ENCODE measurements around the gene CFAP57.

The CFAP57 gene

DNA sequence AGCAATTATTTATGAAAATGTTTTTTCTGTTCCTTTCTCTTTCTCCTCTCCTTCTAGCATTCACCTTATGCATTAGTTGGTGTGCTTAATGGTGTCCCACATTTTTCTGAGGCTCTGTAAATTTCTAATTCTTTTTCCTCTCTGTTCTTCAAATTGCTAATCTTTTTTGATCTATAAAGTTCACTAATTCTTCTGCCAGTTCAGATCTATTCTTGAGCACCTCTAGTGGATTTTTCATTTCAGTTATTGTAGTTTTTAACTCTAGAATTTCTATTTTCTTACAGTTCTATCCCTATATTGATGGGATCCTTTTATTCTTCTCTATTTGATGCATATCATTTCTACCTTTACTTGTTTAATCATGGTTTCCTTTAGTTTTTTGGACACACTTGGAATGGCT lies 22.4 kb downstream of the CFAP57 start:
- TF ChIP-seq, protein P1, sequence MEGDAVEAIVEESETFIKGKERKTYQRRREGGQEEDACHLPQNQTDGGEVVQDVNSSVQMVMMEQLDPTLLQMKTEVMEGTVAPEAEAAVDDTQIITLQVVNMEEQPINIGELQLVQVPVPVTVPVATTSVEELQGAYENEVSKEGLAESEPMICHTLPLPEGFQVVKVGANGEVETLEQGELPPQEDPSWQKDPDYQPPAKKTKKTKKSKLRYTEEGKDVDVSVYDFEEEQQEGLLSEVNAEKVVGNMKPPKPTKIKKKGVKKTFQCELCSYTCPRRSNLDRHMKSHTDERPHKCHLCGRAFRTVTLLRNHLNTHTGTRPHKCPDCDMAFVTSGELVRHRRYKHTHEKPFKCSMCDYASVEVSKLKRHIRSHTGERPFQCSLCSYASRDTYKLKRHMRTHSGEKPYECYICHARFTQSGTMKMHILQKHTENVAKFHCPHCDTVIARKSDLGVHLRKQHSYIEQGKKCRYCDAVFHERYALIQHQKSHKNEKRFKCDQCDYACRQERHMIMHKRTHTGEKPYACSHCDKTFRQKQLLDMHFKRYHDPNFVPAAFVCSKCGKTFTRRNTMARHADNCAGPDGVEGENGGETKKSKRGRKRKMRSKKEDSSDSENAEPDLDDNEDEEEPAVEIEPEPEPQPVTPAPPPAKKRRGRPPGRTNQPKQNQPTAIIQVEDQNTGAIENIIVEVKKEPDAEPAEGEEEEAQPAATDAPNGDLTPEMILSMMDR (IDR thresholded peaks at IDR 0.05; ENCODE audit: borderline replicate concordance, insufficient read depth, low read depth, low read length) = no peak
- no peak overlapping the region for H3K4me3 ChIP-seq (ENCODE audit: low read depth, low read length)

DNA sequence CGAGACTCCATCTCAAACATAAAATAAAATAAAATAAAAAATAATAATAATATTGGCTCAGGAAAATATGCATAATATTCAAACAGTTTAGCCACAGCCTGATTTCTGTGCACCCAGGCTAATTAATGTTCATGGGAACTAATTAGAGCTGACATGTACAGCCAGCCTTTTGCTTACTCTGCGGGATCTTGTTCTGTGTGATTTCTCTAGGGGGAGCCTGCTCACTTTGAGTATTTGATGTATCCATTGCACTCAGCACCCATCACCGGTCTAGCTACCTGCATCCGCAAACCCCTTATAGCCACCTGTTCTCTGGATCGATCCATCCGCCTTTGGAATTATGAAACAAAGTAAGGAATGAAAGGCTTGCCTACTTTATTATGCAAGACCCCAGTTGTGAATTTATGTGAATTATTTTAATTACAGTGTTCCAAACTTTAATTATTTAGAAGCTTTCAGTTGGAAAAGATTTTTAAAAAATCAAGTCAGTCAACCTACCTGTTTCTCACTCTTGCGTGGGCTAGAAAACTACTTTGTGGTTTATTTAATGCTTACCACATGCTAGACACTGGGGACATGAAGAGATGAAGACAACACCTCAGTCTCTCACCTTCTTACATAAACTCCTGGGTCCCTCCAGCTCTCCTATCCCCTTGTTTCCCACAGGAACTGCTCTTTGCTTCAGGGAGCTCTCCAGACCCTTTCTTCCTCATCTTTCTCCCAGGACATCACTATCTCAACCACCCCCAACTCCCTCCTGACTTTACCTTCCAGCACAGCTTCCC lies 25.4 kb downstream of the CFAP57 start:
- TF ChIP-seq, protein P1 (IDR thresholded peaks at IDR 0.05; ENCODE audit: borderline replicate concordance, insufficient read depth, low read depth, low read length) = peak; percentile 18; the same call in 1 of the 2 replicates
- H3K4me3 ChIP-seq (ENCODE audit: low read depth, low read length) = no peak overlapping the region

DNA sequence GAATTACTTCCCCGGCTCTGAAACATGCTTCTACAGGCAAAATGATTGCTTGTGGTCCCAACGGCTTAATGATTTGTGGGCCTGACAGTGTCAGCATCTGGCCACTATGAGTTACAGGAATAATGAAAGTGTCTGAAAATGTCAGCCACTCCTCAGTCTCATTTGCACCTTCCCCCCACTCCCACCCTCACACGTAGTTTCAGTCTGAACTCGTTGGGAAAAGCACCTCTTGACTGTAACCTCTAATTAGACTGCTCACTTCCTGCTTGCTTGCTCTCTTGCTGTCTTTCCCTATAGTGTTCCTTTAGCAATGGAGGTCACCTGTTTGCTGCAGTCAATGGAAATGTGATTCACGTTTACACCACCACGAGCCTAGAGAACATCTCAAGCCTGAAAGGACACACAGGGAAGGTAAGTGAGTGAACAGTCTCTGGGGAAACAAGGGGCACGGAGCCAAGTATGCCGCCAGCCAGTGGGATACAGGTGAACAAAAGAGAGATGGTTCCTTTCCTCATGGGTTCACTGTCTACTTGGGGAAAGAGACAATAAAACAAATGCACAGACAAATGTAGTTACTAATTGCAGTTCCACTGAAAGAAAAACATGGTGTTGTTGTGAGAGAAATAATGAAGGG lies 27.1 kb downstream of the CFAP57 start:
- TF ChIP-seq, protein P1 (IDR thresholded peaks at IDR 0.05; ENCODE audit: borderline replicate concordance, insufficient read depth, low read depth, low read length) = no peak
- H3K4me3 ChIP-seq (ENCODE audit: low read depth, low read length) = peak overlapping the region; percentile 28

DNA sequence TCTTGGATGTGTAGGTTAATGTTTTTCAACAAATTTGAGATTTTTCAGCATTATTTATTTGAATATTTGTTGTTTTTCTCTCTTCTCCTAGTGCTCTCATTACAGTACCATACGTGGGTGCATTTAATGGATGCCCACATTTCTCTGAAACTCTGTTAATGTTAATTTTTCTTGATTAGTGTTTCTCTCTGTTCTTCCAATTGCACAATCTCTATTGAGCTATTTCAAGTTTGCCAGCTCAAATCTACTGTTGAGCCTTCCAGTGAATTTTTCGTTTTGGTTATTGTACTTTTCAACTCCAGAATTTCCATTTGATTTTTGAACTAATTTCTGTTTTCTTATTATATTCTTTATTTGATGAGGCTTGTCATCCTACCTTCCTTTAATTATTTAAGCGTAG lies 31.7 kb downstream of the CFAP57 start:
- TF ChIP-seq, protein P1 (IDR thresholded peaks at IDR 0.05; ENCODE audit: borderline replicate concordance, insufficient read depth, low read depth, low read length) = no peak

DNA sequence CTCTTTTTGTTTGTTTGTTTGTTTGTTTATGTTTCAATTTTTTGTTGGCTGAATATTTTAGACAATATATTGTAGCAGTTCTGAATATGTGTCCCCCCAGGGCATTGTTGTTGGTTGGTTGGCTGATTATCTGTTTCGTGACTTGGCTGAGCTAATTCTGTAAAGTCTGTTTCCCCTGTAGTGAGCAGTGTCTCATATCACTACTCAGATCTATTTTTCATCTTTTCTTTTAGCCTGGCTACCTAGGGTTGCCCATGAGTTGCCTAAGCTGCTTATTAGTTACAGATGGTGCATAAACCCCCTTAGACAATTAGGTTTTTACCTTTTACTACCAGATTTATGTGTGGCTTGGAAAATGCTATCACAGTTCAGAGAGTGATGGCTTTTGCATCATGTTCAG lies 32.3 kb downstream of the CFAP57 start:
- TF ChIP-seq, protein P1 (IDR thresholded peaks at IDR 0.05; ENCODE audit: borderline replicate concordance, insufficient read depth, low read depth, low read length) = no peak
- H3K4me3 ChIP-seq (ENCODE audit: low read depth, low read length) = no peak overlapping the region

More for the DNA sequence above, 31.7 kb downstream of the CFAP57 start:
- H3K4me3 ChIP-seq (ENCODE audit: low read depth, low read length) = no peak overlapping the region

DNA sequence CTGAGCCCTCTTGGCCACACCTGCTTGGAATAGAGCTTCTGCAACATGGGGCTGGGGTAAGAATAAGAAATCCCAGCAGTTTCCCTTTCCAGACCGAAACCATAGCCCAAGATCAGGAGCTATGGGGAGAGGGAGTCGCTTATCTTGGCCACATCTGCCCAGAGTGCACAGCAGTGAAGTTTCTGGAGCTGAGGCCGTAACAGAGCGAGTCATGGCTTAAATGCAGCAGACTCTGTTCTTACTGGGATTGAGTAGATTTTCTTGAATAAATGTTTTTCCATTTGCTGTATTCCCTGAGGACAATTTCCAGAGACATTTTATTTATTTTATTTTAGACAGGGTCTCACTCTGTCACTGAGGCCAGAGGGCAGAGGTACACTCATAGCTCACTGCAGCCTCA lies 33.5 kb downstream of the CFAP57 start:
- no peak overlapping the region for H3K4me3 ChIP-seq (ENCODE audit: low read depth, low read length)
- TF ChIP-seq, protein P1 (IDR thresholded peaks at IDR 0.05; ENCODE audit: borderline replicate concordance, insufficient read depth, low read depth, low read length) = no peak
